Mesothelial cell of epicardium (in vitro differentiated cells): ENCODE data around the gene SLCO3A1. TPM values are rescaled to one million over a fixed set of nuclear protein-coding genes. Genes with fewer than 3 reads are reported as not detected.

Source experiments
- DNase-seq, 2 experiments: peaks; one replicate each; pipeline ENCODE4 v3.0.0; 2021; ENCODE audit warnings: low spot score in 2 of 2; ENCODE audit not compliant: unreplicated experiment in 2 of 2
- H3K27ac Mint-ChIP-seq: 2 replicates; pipeline ENCODE4 v1.8.0; 2021; ENCODE audit warnings: mixed read lengths
- H3K27me3 Mint-ChIP-seq: 2 replicates; pipeline ENCODE4 v1.8.0; 2021; ENCODE audit warnings: low read depth, mixed read lengths
- H3K36me3 Mint-ChIP-seq: 2 replicates; pipeline ENCODE4 v1.8.0; 2021; ENCODE audit warnings: mixed read lengths
- H3K4me1 Mint-ChIP-seq: 2 replicates; pipeline ENCODE4 v1.8.0; 2021; ENCODE audit warnings: mixed read lengths
- H3K4me3 Mint-ChIP-seq: 2 replicates; pipeline ENCODE4 v1.8.0; 2021; ENCODE audit warnings: mild to moderate bottlenecking, moderate library complexity, mixed read lengths
- H3K9me3 Mint-ChIP-seq: 2 replicates; pipeline ENCODE4 v1.8.0; 2021; ENCODE audit warnings: mixed read lengths
- CTCF ChIP-seq: fragments of 200-600 bp; sonication (generic); IDR thresholded peaks from one replicate; pipeline ENCODE4 v1.5.0; 2021; ENCODE audit warnings: antibody characterized with exemption; ENCODE audit not compliant: unreplicated experiment
- total RNA-seq: library from RNA; stranded (reverse); gene quantifications from 3 replicates; pipeline ENCODE4 v1.2.1, GENCODE V29; 2021

Gene SLCO3A1
- total RNA-seq, 1 donor from 2014 or later, result 1.9 TPM

- no peak for DNase-seq
- H3K27ac Mint-ChIP-seq, result no peak overlapping the region
- H3K4me1 Mint-ChIP-seq, result no peaks in the 10 kb centered on the region
- no peak for TF ChIP-seq CTCF
- no peaks in the 10 kb centered on the region for H3K9me3 Mint-ChIP-seq
- H3K27me3 Mint-ChIP-seq, result peaks cover 43% of the 10 kb centered on the region
- H3K36me3 Mint-ChIP-seq, result no peaks in the 10 kb centered on the region
- H3K4me3 Mint-ChIP-seq, result no peak overlapping the region
These were observed 29.5 kb downstream of the SLCO3A1 start for GRCh38 chr15:91882858-91883586.

DNA sequence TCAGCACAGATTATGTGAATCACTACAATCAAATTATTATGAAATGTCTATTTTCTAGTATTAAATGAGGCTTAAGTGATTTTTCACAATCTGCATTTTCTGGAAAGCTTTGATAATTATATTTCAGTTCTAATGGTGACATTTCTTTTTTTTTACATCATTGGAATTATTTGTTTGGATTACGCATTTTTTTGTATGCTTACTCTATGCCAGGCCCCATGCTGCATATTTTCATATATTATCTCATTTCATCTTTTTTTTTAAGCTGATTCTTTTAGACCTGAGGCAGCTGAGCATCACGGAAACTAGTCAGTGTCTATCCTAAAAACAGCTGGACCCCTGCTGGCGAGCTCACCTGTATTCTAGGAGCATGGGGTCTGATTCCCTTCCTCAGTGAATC, 31.1 kb downstream of the SLCO3A1 start:
- no peak for TF ChIP-seq CTCF
- no peak for DNase-seq
- H3K4me1 Mint-ChIP-seq, result no peaks in the 10 kb centered on the region
- H3K27ac Mint-ChIP-seq, result no peak overlapping the region
- peaks cover 41% of the 10 kb centered on the region for H3K27me3 Mint-ChIP-seq
- H3K4me3 Mint-ChIP-seq, result no peak overlapping the region
- H3K36me3 Mint-ChIP-seq, result no peaks in the 10 kb centered on the region
- no peaks in the 10 kb centered on the region for H3K9me3 Mint-ChIP-seq

DNA sequence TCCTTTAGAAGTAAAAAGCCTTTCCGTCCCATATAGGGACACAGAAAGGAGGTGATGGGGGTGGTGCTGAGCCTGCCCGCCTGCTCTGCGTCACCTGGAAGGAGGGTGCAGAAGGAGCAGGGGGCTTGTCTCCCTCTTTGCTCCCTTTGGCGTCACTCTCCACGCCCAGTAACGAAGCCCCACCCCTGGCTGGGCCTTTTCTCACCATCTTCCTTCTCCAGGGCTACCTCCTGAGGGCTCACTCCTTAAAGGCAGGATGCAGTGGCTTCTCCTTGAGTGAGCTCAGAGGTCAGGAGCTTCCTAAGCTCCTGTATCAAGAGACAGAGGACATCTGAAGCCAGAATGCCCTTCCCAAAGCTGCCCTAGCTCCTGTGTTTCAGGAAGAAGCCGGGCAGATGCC, 31.5 kb downstream of the SLCO3A1 start:
- Mint-ChIP-seq H3K36me3 (no peaks in the 10 kb centered on the region), H3K9me3 (no peaks in the 10 kb centered on the region), H3K4me1 (no peaks in the 10 kb centered on the region), H3K27me3 (peaks cover 41% of the 10 kb centered on the region), H3K4me3 (no peak overlapping the region), H3K27ac (no peak overlapping the region)
- DNase-seq, result no peak
- TF ChIP-seq CTCF, result no peak

DNA sequence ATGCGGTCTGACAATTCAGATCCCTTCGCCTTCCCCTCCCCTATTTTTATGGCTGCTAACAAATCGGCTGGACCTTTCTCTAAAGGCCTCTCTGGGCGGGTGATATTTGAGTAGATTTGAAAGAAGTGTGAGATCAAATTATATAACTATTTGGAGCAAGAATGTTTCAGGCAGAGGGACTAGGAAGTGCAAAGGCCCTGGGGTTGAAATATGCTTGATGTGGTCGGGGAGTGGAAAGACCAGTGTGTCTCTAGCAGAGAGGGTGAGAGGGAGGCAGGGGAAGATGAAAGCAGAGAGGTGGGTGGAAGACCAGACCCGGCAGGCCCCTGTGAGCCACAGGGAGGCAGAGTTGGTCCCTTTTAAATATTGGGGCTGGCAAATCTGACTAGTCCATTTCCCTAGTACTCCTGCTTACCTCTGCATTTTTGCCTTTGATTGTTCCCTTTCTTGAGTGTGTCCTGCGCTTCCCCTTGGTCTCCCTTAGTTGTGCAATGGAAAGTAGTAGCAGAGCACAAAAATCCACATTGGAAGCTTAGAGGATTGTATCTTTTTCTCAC, 32.3 kb downstream of the SLCO3A1 start:
- Mint-ChIP-seq H3K4me3 (no peak overlapping the region), H3K36me3 (no peaks in the 10 kb centered on the region), H3K27me3 (peaks cover 36% of the 10 kb centered on the region), H3K4me1 (no peaks in the 10 kb centered on the region), H3K27ac (no peak overlapping the region), H3K9me3 (no peaks in the 10 kb centered on the region)
- TF ChIP-seq CTCF, result no peak
- DNase-seq, result no peak

- no peaks in the 10 kb centered on the region for H3K9me3 Mint-ChIP-seq
- DNase-seq, result no peak
- H3K27ac Mint-ChIP-seq, result no peak overlapping the region
- no peak for TF ChIP-seq CTCF
- H3K4me3 Mint-ChIP-seq, result no peak overlapping the region
- no peaks in the 10 kb centered on the region for H3K4me1 Mint-ChIP-seq
- H3K36me3 Mint-ChIP-seq, result no peaks in the 10 kb centered on the region
- H3K27me3 Mint-ChIP-seq, result peaks cover 27% of the 10 kb centered on the region
These were observed 33.4 kb downstream of the SLCO3A1 start for GRCh38 chr15:91886878-91887277.

DNA sequence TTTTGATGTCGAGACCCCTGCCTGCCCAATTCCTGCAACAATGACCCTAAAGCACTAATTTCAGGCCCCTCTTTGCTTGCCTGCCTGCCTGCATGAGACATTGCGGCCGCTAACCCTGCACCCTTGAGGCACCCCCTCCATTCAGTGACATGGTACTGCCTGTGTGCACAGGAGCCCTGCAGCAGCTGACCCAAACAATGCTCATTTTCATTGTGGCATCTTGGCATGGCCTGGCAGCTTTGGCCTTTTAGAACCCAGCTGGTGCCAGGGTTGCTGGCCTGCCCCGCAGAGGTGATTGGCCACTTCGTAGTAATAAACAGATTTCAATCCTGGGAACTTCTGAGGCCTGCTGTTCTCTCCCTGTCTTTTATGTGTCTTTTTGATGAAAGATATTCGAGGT, 33.8 kb downstream of the SLCO3A1 start:
- Mint-ChIP-seq H3K9me3 (no peaks in the 10 kb centered on the region), H3K4me1 (no peaks in the 10 kb centered on the region), H3K4me3 (no peak overlapping the region), H3K27ac (no peak overlapping the region), H3K27me3 (peaks cover 23% of the 10 kb centered on the region), H3K36me3 (no peaks in the 10 kb centered on the region)
- TF ChIP-seq CTCF, result no peak
- DNase-seq, result no peak
